ENCODE results near the gene EGR2. TPM values are rescaled to one million over a fixed set of nuclear protein-coding genes. Genes with fewer than 3 reads are reported as not detected.

The EGR2 gene
- total RNA-seq, 1 donor from 2014 or later, result 1.1 TPM

DNA sequence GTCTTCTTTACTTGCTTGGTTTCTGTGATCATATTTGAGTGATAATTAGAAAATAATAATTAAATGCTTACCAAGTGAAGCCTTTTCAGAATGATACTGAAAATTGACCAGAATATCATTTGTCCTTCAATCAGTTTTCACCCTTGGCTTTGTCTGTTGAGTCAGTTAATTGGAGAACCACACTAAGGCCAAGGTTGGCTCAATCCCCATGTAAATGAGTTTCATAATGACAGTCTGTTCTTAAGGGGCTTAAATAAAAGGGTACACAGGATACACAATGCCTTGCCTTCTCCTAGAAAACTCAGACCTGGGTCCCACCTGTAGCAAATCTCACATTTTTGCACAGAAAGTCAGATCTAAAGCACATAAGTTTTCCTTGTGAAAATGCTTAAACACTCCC is 31.3 kb upstream of the EGR2 start:
- DNase-seq (ENCODE audit: low spot score, unreplicated experiment), result no peak
- no peaks in the 10 kb centered on the region for H3K36me3 Mint-ChIP-seq (ENCODE audit: insufficient read depth)
- peaks cover 2% of the 10 kb centered on the region for H3K4me1 Mint-ChIP-seq (ENCODE audit: low read depth)
- H3K27ac Mint-ChIP-seq, result no peak overlapping the region
- TF ChIP-seq, protein P1, sequence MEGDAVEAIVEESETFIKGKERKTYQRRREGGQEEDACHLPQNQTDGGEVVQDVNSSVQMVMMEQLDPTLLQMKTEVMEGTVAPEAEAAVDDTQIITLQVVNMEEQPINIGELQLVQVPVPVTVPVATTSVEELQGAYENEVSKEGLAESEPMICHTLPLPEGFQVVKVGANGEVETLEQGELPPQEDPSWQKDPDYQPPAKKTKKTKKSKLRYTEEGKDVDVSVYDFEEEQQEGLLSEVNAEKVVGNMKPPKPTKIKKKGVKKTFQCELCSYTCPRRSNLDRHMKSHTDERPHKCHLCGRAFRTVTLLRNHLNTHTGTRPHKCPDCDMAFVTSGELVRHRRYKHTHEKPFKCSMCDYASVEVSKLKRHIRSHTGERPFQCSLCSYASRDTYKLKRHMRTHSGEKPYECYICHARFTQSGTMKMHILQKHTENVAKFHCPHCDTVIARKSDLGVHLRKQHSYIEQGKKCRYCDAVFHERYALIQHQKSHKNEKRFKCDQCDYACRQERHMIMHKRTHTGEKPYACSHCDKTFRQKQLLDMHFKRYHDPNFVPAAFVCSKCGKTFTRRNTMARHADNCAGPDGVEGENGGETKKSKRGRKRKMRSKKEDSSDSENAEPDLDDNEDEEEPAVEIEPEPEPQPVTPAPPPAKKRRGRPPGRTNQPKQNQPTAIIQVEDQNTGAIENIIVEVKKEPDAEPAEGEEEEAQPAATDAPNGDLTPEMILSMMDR (IDR thresholded peaks at IDR 0.05; ENCODE audit: unreplicated experiment), result no peak
- H3K4me3 Mint-ChIP-seq (ENCODE audit: low read depth), result no peak overlapping the region
- H3K9me3 Mint-ChIP-seq (ENCODE audit: low read depth), result peaks cover 6% of the 10 kb centered on the region
- peaks cover 4% of the 10 kb centered on the region for H3K27me3 Mint-ChIP-seq

GRCh38 chr10:62844280-62845011 is 28.3 kb upstream of the EGR2 start:
- Mint-ChIP-seq H3K27ac (no peak overlapping the region), H3K4me1 (ENCODE audit: low read depth) (peaks cover 2% of the 10 kb centered on the region), H3K27me3 (peaks cover 3% of the 10 kb centered on the region), H3K4me3 (ENCODE audit: low read depth) (no peak overlapping the region), H3K36me3 (ENCODE audit: insufficient read depth) (no peaks in the 10 kb centered on the region), H3K9me3 (ENCODE audit: low read depth) (peaks cover 6% of the 10 kb centered on the region)
- TF ChIP-seq, protein P1 (IDR thresholded peaks at IDR 0.05; ENCODE audit: unreplicated experiment), result no peak
- DNase-seq (ENCODE audit: low spot score, unreplicated experiment), result no peak

- Mint-ChIP-seq H3K27ac (no peak overlapping the region), H3K4me3 (ENCODE audit: low read depth) (no peak overlapping the region), H3K27me3 (no peaks in the 10 kb centered on the region), H3K36me3 (ENCODE audit: insufficient read depth) (no peaks in the 10 kb centered on the region), H3K4me1 (ENCODE audit: low read depth) (peaks cover 2% of the 10 kb centered on the region), H3K9me3 (ENCODE audit: low read depth) (peaks cover 6% of the 10 kb centered on the region)
- TF ChIP-seq, protein P1 (IDR thresholded peaks at IDR 0.05; ENCODE audit: unreplicated experiment), result no peak
- no peak for DNase-seq (ENCODE audit: low spot score, unreplicated experiment)
These were observed 27.4 kb upstream of the EGR2 start for GRCh38 chr10:62843600-62843999.

DNA sequence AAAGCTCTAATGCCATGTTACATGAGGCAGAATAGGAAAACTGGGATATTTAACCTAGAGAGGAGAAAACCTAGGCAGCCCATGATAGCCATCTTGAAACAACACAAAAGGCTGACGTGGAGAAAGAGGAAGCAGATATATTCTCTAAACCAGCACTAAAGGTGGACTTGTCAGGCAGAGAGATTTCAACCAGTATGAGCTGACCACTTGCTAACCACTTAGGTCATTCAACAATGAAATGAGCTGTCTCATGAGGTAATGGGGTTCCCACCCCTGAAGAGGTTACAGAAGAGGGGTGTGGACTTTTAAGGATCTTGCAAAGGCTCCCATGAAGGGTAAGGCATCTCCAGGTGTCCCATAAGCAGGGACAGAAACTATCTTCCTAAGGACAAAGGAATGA is 26.8 kb upstream of the EGR2 start:
- DNase-seq (ENCODE audit: low spot score, unreplicated experiment), result no peak
- no peaks in the 10 kb centered on the region for H3K36me3 Mint-ChIP-seq (ENCODE audit: insufficient read depth)
- peaks cover 5% of the 10 kb centered on the region for H3K9me3 Mint-ChIP-seq (ENCODE audit: low read depth)
- H3K4me3 Mint-ChIP-seq (ENCODE audit: low read depth), result no peak overlapping the region
- no peak overlapping the region for H3K27ac Mint-ChIP-seq
- peaks cover 2% of the 10 kb centered on the region for H3K4me1 Mint-ChIP-seq (ENCODE audit: low read depth)
- no peaks in the 10 kb centered on the region for H3K27me3 Mint-ChIP-seq
- TF ChIP-seq, protein P1 (IDR thresholded peaks at IDR 0.05; ENCODE audit: unreplicated experiment), result no peak

DNA sequence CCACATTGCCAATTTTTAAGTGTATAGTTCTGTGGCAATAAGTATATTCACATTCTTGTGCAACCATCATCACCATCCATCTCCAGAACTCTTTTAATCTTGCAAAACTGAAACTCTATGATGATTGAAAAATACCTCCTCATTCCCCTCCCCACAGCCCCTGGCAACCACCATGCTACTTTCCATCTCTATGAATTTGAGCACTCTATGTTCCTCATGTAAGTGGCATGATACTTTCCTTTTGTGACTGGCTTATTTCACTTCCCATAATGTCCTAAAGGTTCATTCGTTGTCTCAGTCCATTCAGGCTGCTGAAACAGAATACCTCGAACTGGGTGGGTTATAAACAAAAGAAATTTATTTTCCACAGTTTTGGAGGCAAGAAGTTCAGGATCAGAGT is 23.4 kb upstream of the EGR2 start:
- no peaks in the 10 kb centered on the region for H3K36me3 Mint-ChIP-seq (ENCODE audit: insufficient read depth)
- H3K4me3 Mint-ChIP-seq (ENCODE audit: low read depth), result no peak overlapping the region
- TF ChIP-seq, protein P1 (IDR thresholded peaks at IDR 0.05; ENCODE audit: unreplicated experiment), result no peak
- no peak for DNase-seq (ENCODE audit: low spot score, unreplicated experiment)
- H3K9me3 Mint-ChIP-seq (ENCODE audit: low read depth), result no peaks in the 10 kb centered on the region
- peaks cover 2% of the 10 kb centered on the region for H3K4me1 Mint-ChIP-seq (ENCODE audit: low read depth)
- H3K27me3 Mint-ChIP-seq, result no peaks in the 10 kb centered on the region
- no peak overlapping the region for H3K27ac Mint-ChIP-seq
